ENCODE measurements around the gene ZGPAT. TPM values are rescaled to one million over a fixed set of nuclear protein-coding genes. Genes with fewer than 3 reads are reported as not detected.

ZGPAT gene
- total and polyA plus RNA-seq, 7 donors, result 18.5 to 44.9 (median 22.5) TPM

GRCh38 chr20:63749597-63750508, 42.0 kb downstream of the ZGPAT start:
- Histone ChIP-seq H3K4me3 (no peak overlapping the region), H3K27me3 (no peaks in the 10 kb centered on the region), H3K27ac (no peak overlapping the region), H3K4me1 (no peaks in the 10 kb centered on the region), H3K9me3 (no peaks in the 10 kb centered on the region), H3K36me3 (no peaks in the 10 kb centered on the region)
- no peak for DNase-seq
- WGBS, 2 donors, result 81 to 88% methylated on average over 16 of the region's 16 CpGs
- intact Hi-C loops (cut with DNase I), result no loop called here
- no peak for TF ChIP-seq EP300 (IDR thresholded peaks at IDR 0.05)
- TF ChIP-seq POLR2A (IDR thresholded peaks at IDR 0.05), result no peak
- TF ChIP-seq POLR2AphosphoS5 (IDR thresholded peaks at IDR 0.05), result no peak
- no peak for TF ChIP-seq CTCF (IDR thresholded peaks at IDR 0.05)

GRCh38 chr20:63750807-63751470, 43.1 kb downstream of the ZGPAT start:
- intact Hi-C loops (cut with DNase I), result no loop called here
- Histone ChIP-seq H3K27me3 (no peaks in the 10 kb centered on the region), H3K4me3 (no peak overlapping the region), H3K4me1 (no peaks in the 10 kb centered on the region), H3K27ac (no peak overlapping the region), H3K36me3 (no peaks in the 10 kb centered on the region), H3K9me3 (no peaks in the 10 kb centered on the region)
- 66 to 68% methylated on average over 26 of the region's 26 CpGs for WGBS, 2 donors
- DNase-seq, result no peak
- TF ChIP-seq CTCF (IDR thresholded peaks at IDR 0.05) (no peak), POLR2AphosphoS5 (IDR thresholded peaks at IDR 0.05) (no peak), EP300 (IDR thresholded peaks at IDR 0.05) (no peak), POLR2A (IDR thresholded peaks at IDR 0.05) (no peak)

DNA sequence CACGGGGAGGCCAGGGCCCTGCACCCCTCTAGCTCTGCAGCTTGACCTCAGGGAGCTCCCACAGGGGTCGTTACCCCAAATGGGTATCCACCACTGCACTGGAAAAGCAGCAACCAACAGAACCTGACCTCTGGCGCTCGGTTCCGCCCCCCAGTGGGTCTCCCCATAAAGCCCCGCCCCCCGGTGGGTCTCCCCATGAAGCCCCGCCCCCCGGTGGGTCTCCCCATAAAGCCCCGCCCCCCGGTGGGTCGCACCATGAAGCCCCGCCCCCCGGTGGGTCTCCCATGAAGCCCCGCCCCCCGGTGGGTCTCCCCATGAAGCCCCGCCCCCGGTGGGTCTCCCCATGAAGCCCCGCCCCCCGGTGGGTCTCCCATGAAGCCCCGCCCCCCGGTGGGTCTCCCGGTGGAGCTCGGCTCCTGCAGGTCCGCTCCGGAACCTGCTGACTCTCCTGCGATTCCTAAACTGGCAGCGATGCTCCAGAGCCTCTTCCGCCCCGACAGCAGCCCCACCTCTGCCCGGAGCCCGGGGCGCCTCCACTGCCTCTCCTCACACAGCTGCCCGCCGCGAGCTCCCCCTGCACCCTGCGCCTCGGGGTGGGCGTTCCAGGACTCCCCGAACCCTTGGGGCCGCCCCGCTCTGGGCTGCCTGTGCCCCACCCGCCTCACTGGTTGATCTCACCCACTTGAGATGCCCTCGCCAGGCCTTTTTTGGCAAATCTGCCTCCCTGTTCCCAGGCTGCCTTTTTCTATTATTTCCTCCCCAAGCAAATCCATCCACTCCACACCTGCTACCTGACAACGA, 43.8 kb downstream of the ZGPAT start:
- WGBS, 2 donors, result 59 to 76% methylated on average over 41 to 43 of the region's 45 CpGs
- Histone ChIP-seq H3K9me3 (no peaks in the 10 kb centered on the region), H3K4me3 (no peak overlapping the region), H3K27ac (no peak overlapping the region), H3K27me3 (no peaks in the 10 kb centered on the region), H3K36me3 (no peaks in the 10 kb centered on the region), H3K4me1 (no peaks in the 10 kb centered on the region)
- DNase-seq, result no peak
- TF ChIP-seq CTCF (IDR thresholded peaks at IDR 0.05) (no peak), POLR2A (IDR thresholded peaks at IDR 0.05) (no peak)
- intact Hi-C loops (cut with DNase I), result no loop called here

- Histone ChIP-seq H3K27ac (no peak overlapping the region), H3K36me3 (no peaks in the 10 kb centered on the region), H3K4me1 (no peaks in the 10 kb centered on the region), H3K27me3 (no peaks in the 10 kb centered on the region), H3K4me3 (no peak overlapping the region), H3K9me3 (no peaks in the 10 kb centered on the region)
- 89 to 92% methylated on average over 50 of the region's 50 CpGs for WGBS, 2 donors
- TF ChIP-seq POLR2AphosphoS5 (IDR thresholded peaks at IDR 0.05) (no peak), POLR2A (IDR thresholded peaks at IDR 0.05) (no peak), CTCF (IDR thresholded peaks at IDR 0.05) (no peak), EP300 (IDR thresholded peaks at IDR 0.05) (no peak)
- intact Hi-C loops (cut with DNase I), result no loop called here
- no peak for DNase-seq
These were observed 44.7 kb downstream of the ZGPAT start for GRCh38 chr20:63752411-63753101.
